Loucy (cell line): Measurements from ENCODE around the gene NOCT.

Source experiments
- EZH2phosphoT487 ChIP-seq: fragments of 200-600 bp; IDR thresholded peaks from 2 replicates; pipeline ENCODE4 v1.6.1; 2018; ENCODE audit warnings: antibody characterized with exemption, mild to moderate bottlenecking, moderate library complexity, borderline replicate concordance
- TF ChIP-seq, protein P1 (sequence below): fragments of 200-600 bp; sonication (generic); conservative IDR thresholded peaks from 2 replicates; pipeline ENCODE4 v1.5.1; 2014; ENCODE audit warnings: mild to moderate bottlenecking, antibody characterized with exemption, low read length

GRCh38 chr4:139082750-139083606, 67.4 kb downstream of the NOCT start:
- TF ChIP-seq, protein P1, sequence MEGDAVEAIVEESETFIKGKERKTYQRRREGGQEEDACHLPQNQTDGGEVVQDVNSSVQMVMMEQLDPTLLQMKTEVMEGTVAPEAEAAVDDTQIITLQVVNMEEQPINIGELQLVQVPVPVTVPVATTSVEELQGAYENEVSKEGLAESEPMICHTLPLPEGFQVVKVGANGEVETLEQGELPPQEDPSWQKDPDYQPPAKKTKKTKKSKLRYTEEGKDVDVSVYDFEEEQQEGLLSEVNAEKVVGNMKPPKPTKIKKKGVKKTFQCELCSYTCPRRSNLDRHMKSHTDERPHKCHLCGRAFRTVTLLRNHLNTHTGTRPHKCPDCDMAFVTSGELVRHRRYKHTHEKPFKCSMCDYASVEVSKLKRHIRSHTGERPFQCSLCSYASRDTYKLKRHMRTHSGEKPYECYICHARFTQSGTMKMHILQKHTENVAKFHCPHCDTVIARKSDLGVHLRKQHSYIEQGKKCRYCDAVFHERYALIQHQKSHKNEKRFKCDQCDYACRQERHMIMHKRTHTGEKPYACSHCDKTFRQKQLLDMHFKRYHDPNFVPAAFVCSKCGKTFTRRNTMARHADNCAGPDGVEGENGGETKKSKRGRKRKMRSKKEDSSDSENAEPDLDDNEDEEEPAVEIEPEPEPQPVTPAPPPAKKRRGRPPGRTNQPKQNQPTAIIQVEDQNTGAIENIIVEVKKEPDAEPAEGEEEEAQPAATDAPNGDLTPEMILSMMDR = no peak
- no peak for TF ChIP-seq EZH2phosphoT487
